GM19455 (cell line): ENCODE measurements around the gene KLHL36.
A peak's percentile ranks its signal among the peaks of the same experiment; 100 is the strongest.
"Not testable (repeated sequence)": the region's sequence is repeated elsewhere in the genome, so short reads cannot be mapped to it uniquely, and the experiment has no call there.

ENCODE experiments used
- ATAC-seq: cut with Tn5 transposase; IDR thresholded peaks from one replicate; pipeline ENCODE4 v1.9.1; 2021; ENCODE audit not compliant: unreplicated experiment

KLHL36 gene

DNA sequence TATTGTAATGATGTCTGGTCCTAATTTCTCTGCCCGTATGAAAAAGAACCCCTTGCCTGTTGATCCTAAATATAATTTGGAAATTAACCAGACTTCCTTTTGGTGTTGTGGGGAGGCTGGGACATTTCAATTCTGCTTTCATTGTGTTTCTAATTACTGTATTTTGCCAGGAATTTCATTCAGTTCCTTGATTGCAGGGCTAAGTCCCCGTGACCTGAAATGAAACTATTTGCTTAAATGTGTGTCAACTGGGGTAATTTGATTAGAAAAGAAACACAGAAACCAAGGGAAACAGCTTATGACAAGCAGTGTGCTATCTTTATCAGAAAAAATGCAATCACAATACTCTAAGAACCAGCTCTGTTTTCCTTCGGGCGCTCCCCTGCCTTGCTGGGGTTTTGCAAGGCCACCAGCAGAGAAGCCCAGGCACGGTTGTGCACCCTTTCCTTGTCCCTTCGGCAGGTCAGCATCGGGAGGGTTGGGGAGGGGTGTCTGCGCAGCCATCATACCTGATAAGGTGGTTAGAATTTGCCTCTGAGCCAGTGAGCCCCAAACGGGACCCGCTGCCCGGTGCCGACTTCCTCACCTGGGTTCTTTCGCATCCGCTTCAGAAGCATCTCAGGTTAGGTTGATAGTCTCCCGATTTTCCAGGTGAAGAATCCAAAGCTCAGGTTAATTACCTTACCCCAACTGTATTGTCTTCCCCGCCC, 19.4 kb downstream of the KLHL36 start:
- ATAC-seq: no peak

DNA sequence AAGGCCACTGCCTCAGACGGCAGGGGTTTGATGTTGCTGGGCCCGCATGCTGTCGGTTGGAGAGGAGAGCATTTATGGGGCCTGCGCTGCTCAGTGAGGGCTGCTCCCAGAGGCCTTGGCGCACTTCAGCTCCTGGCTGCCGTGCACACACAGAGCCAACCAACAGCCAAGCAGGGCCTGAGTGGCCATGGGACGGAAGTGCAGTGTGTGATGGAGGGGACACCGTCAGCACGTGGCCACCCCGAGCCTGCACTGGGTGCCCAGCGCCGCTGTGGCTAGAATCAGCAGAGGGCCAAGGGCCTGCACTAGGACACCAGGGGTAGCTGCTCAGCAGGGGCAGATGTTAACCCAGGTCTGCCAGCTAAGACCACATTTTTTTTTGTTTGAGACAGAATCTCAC, 21.8 kb downstream of the KLHL36 start:
- no peak for ATAC-seq

DNA sequence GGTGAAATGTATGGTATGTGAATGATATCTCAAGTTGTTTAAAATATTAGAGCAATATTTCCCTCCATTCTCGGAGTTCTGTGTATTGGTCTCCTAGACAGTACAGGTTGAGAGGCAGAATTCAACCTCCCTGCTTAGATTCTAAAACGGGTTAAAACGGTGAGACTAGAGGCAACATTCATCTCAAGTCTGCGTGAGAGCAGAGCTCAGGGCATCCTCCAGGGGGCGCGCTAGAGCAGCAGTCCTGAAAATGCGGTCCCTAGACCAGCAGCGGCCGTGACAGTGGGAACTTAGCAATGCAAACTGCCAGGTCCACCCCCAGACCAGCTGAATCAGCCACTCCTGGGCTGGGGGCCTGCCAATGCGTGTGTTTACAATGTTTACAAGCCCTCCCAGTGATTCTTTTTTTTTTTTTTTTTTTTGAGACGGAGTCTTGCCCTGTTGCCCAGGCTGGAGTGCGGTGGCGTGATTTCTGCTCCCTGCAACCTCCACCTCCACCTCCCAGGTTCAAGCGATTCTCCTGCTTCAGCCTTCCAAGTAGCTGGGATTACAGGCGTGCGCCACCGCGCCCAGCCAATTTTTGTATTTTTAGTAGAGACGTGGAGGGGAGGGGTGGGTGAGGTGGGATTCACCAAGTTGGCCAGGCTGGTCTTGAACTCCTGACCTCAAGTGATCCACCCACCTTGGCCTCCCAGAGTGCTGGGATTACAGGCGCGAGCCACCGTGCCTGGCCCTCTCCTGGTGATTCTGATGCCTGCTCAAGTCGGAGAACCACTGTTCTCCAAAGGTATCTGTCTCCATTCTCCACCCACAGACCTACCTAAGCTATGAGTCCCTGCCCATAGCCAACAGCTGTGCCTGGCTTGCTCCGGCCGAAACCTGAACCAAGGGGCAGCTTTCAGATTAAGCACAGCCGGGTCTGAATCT, 24.2 kb downstream of the KLHL36 start:
- ATAC-seq: peak; percentile 61

- no peak for ATAC-seq
Measured at GRCh38 chr16:84673203-84673535, 24.9 kb downstream of the KLHL36 start.

DNA sequence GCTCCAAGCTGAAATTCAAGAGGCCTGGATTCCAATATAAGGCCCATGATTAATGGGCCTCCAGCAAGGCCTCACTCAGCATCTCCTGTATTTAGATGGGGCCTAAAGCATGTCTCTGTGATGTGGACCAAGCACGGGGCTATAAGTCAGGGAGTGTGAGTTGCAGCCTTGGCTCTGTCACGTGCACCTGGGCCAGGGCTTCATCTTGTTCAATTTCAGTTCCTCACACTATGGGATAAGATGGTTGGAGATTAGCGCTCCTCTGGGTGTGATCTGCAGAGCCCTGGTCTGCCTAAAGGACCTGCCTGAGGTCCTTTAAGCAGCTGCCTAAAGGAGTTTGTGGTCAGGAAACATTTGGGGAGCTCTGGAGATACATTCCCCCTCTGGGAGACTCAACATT, 25.2 kb downstream of the KLHL36 start:
- ATAC-seq: no peak

GRCh38 chr16:84675423-84675822, 27.1 kb downstream of the KLHL36 start:
- ATAC-seq: no peak

GRCh38 chr16:84675884-84676283, 27.6 kb downstream of the KLHL36 start:
- ATAC-seq: no peak

DNA sequence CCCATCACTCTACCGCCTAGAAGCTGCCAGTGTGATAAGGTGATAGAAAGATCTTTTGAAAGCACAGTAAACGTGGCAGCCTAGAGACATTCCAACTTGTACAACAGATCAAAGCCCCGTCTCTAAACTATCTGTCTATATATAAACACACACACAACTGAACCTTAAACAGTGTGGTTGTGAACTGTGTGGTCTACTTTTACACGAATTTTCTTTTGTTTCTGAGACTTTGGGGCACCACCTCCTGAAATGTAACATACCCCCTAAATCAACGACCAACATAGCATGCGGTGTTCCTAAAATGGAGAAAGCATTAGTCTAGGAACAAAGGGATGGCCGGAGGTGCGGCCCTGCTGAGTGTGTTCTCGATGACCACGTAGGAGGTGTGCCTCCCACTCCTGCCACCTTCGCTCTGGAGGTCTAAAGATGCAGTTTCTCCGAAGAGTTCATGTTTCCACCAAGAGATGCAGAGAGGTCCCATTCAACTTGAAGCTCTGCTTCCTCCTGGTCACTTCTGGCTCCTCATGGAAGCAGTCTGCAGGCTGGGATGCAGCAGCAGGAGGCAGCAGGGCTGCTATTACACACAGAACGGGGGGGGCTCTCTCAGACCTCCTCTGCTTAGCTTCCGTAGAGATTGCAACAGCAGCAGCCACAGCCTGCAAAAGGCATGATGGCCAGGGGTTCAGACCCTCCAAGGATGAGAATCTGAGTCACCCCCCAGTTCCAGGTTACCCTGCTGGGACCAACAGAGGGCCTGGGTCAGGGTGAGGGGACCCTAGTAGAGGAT, 28.9 kb downstream of the KLHL36 start:
- ATAC-seq: no peak

DNA sequence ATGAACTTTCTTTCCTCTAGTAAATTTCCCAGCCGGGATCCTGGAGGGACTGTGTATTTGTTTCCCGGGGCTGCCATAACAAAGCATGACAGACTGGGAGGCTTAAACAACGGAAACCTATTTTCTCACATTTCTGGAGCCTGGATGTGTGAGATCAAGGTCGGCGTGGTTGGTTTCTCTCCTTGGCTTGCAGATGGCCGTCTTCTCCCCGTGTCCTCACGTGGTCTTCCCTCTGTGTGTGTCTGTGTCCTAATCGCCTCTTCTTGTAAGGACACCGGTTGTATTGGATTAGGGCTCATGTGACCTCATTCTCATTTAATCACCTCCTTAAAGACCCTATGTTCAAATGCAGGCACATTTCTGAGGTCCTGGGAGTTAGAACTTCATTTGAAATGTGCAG, 29.5 kb downstream of the KLHL36 start:
- ATAC-seq: no peak

DNA sequence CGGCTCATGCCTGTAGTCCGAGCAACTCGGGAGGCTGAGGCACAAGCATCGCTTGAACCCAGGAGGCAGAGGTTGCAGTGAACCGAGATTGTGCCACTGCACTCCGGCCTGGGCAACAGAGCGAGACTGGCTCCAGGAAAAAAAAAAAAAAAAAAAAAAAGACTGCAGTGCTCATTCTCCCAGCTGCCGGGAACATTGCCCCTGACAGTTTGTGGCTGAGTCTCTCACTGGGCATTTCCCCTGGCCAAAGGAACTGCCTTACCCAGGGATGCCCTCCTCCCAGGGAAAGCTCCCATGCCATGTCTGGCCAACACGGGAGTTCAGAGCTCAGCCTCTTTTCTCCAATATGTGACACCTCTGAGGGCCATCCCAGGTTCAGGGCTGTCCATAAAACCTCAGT, 30.2 kb downstream of the KLHL36 start:
- ATAC-seq: no peak

DNA sequence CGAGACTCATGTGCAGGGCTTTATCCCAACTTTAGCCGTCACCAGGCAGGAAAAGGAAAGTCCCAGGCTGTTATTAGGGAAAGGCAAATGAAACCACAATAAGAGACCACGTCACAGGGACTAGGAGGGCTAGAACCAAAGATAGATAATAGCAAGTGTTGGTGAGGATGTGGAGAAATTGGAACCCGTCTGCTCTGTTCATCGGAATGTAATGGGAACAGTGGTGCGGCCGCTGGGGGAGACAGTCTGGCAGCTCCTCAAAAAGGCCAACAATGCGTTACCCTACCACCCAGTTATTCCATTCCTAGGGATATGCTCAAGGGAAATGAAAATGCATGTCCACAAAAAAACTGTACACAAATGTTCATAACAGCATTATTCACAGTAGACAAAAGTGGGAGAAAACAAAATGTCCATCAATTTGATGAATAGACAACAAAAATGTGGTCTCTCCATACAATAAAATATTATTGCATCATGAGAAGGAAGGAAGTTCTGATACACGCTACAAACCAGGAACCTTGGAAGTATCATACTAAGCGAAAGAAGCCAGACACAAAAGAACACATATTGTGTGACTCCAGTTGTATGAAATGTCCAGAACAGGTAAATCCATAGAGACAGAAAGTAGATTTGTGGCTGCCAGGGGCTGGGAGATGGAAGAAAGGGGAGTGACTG, 32.0 kb downstream of the KLHL36 start:
- no peak for ATAC-seq

GRCh38 chr16:84680843-84681629, 32.7 kb downstream of the KLHL36 start:
- ATAC-seq: no peak

DNA sequence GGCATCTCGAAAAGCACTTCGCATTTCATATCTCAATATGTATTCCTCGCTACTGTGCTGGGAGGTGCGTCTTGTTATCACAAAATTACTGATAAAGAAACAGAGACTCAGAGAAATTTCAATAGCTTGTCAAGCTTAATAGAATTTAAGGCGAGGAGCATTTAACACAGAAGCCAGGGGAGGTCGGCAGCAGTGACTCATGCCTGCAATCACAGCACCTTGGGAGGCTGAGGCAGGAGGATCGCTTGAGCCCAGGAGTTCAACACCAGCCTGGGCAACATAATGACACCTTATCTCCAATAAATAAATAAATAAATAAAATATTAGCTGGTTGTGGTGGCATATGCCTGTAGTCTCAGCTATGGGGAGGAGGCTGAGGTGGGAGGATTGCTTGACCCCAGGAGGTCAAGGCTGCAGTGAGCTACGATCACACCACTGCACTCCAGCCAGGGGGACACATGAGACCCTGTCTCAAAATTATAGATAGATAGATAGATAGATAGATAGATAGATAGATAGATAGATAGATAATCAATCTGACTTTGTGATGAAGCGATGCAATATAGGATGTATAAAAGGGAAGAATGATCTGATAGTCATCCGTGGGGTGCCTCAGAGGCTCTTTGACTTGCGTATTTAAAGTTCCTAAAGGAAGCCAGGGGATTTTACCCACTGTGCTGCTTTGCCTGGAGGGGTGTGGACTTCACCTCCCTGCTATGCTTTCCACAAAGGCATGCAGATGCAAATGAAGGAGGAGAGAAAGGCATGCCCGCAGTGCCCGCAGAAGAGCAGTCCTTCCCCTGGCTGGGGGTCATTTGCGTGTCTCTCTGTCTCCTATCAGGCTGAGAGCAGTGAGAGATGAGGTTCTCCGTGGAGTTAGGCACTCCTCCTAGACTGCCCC, 35.6 kb downstream of the KLHL36 start:
- no peak for ATAC-seq

GRCh38 chr16:84684592-84684965, 36.3 kb downstream of the KLHL36 start:
- no peak for ATAC-seq

DNA sequence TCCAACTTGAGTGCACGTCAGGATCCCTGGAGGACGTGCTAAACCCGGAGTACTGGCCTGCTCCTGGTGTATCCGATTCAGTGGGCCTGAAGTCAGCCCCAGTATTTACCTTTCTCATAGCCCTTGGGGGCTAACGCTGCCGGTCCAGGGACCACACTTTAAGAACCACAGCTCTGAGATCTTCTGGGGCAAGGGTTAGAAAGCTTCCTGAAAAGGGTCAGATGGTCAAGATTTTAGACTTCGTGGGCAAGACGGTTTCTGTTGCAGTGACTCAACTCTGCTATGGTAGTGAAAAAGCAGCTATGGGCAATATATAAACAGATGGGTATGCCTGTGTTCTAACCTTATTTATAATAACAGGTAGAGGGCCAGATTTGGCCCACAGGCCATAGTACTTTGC, 36.9 kb downstream of the KLHL36 start:
- ATAC-seq: no peak

GRCh38 chr16:84686707-84687298, 38.5 kb downstream of the KLHL36 start:
- ATAC-seq: no peak

GRCh38 chr16:84687715-84688114, 39.4 kb downstream of the KLHL36 start:
- no peak for ATAC-seq

- not testable (repeated sequence) for ATAC-seq
Measured at GRCh38 chr16:84688163-84688562, 39.9 kb downstream of the KLHL36 start.

DNA sequence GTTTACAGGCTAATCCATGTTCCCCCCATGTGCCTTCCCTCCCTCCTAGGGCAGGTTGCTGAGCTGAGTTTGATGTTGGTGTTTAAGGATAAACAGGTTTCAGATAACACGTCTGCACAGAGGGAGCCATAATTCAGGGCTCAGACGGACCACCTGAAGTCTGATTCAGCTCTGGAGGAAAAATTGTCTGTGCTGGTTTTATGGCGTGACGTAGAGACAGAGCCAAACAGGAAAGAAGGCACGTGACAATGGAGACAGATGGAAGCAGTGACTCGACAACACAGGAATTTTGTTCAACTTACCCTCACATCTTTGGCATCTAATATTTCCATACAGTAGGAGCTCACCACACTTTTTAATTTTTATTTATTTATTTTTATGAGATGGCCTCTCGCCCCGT, 40.8 kb downstream of the KLHL36 start:
- no peak for ATAC-seq
